Activated CD8-positive, alpha-beta T cell treated with anti-CD3 and anti-CD28 coated beads for 36 hours (primary cell): ENCODE results near the gene CERS1. TPM values are rescaled to one million over a fixed set of nuclear protein-coding genes. Genes with fewer than 3 reads are reported as not detected.
A peak's percentile ranks its signal among the peaks of the same experiment; 100 is the strongest.

Experiments used
- ATAC-seq: fragments of 200-7000 bp; cut with Tn5 transposase; one replicate; pipeline ENCODE4 v1.10.0; 2021; ENCODE audit warnings: mild to moderate bottlenecking, moderate library complexity
- CTCF ChIA-PET: fragments of 350-600 bp; sonication (Branson Sonifier 250); formaldehyde crosslinking; loops from one replicate; lab custom pipeline; 2021; ENCODE audit warnings: antibody characterized with exemption; lab: Charles Lee
- POLR2A ChIA-PET: fragments of 350-600 bp; sonication (Branson Sonifier 250); formaldehyde crosslinking; loops from one replicate; lab custom pipeline; 2021; ENCODE audit warnings: antibody characterized with exemption; lab: Charles Lee
- DNase-seq: peaks from one replicate; pipeline ENCODE4 v3.0.0-alpha.2; 2020
- H3K27ac Mint-ChIP-seq: one replicate; pipeline ENCODE4 v1.8.0; 2021; ENCODE audit warnings: mild to moderate bottlenecking, mixed read lengths
- H3K27me3 Mint-ChIP-seq: one replicate; pipeline ENCODE4 v1.8.0; 2021; ENCODE audit warnings: mixed read lengths
- H3K36me3 Mint-ChIP-seq: one replicate; pipeline ENCODE4 v1.8.0; 2021; ENCODE audit warnings: low read depth, mixed read lengths
- H3K4me1 Mint-ChIP-seq: one replicate; pipeline ENCODE4 v1.8.0; 2021; ENCODE audit warnings: low read depth, mixed read lengths
- H3K4me3 Mint-ChIP-seq: one replicate; pipeline ENCODE4 v1.8.0; 2021; ENCODE audit warnings: mild to moderate bottlenecking, moderate library complexity, mixed read lengths
- H3K9me3 Mint-ChIP-seq: one replicate; pipeline ENCODE4 v1.8.0; 2021; ENCODE audit warnings: mixed read lengths
- intact Hi-C: fragments of 100-400 bp; cut with micrococcal nuclease; formaldehyde crosslinking; loops from one replicate; pipeline ENCODE4 v1.10.0; 2022
- total RNA-seq, 2 experiments: library from RNA; stranded (reverse); gene quantifications; one replicate each; pipeline ENCODE4 v1.2.3, GENCODE V29; 2021
- TF ChIP-seq, protein P1 (sequence below): fragments of 200-600 bp; IDR thresholded peaks from one replicate; pipeline ENCODE4 v1.8.0; 2022; ENCODE audit warnings: antibody characterized with exemption, mild to moderate bottlenecking

CERS1 gene
- total RNA-seq, 2 experiments from 2014 or later, result 0.18 to 0.36 TPM

DNA sequence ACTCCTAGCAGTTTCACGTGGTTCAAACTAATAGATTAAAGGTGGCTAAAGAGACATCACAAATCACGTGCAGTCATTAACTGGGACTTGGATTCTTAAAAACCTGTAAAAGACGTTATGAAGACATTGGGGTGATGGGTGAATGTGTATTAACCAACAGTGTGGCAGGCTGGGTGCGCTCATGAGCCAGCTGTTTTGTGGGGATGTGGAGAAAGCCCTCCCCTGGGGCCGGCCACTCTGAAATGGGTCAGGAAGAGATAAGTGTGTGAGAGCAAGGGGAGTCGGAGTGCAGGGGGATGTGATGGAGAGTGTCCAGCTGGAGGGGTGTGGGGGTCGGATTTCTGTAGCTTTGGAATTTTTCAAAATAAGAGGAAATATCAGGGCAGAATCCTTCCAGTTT lies 53.8 kb downstream of the CERS1 start:
- Mint-ChIP-seq H3K27me3 (no peaks in the 10 kb centered on the region), H3K9me3 (no peaks in the 10 kb centered on the region), H3K4me1 (peaks cover 80% of the 10 kb centered on the region), H3K36me3 (peaks cover 37% of the 10 kb centered on the region), H3K4me3 (no peak overlapping the region), H3K27ac (peak overlapping the region; percentile 22)
- ATAC-seq, result no peak
- POLR2A ChIA-PET, result interaction anchor here (0.9 to 5.3 kb wide), 4 partner anchors 11 to 362 kb away, joined by 3 to 36 read pairs (median 4); partner anchors contain the start of genes COPE, DDX49 and UPF1
- TF ChIP-seq, protein P1, sequence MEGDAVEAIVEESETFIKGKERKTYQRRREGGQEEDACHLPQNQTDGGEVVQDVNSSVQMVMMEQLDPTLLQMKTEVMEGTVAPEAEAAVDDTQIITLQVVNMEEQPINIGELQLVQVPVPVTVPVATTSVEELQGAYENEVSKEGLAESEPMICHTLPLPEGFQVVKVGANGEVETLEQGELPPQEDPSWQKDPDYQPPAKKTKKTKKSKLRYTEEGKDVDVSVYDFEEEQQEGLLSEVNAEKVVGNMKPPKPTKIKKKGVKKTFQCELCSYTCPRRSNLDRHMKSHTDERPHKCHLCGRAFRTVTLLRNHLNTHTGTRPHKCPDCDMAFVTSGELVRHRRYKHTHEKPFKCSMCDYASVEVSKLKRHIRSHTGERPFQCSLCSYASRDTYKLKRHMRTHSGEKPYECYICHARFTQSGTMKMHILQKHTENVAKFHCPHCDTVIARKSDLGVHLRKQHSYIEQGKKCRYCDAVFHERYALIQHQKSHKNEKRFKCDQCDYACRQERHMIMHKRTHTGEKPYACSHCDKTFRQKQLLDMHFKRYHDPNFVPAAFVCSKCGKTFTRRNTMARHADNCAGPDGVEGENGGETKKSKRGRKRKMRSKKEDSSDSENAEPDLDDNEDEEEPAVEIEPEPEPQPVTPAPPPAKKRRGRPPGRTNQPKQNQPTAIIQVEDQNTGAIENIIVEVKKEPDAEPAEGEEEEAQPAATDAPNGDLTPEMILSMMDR, result no peak
- DNase-seq, result no peak
- intact Hi-C loops, result loop anchor here (10.0 kb wide), 1 partner anchor 247 kb away; no protein-coding TSS in a partner anchor
- CTCF ChIA-PET, result interaction anchor here (0.8 to 6.7 kb wide), 5 partner anchors 10 to 402 kb away, joined by 3 to 38 read pairs (median 8); partner anchors contain the start of gene UPF1

GRCh38 chr19:18841400-18841799 lies 54.6 kb downstream of the CERS1 start:
- H3K4me1 Mint-ChIP-seq, result peaks cover 76% of the 10 kb centered on the region
- ChIA-PET POLR2A (interaction anchor here (0.9 to 5.3 kb wide), 3 partner anchors 10 to 361 kb away, joined by 3 to 36 read pairs (median 3); partner anchors contain the start of gene UPF1), CTCF (interaction anchor here (0.8 to 2.6 kb wide), 4 partner anchors 9 to 401 kb away, joined by 3 to 8 read pairs (median 4); no protein-coding TSS in a partner anchor)
- H3K27ac Mint-ChIP-seq, result no peak overlapping the region
- H3K27me3 Mint-ChIP-seq, result no peaks in the 10 kb centered on the region
- DNase-seq (no peak), ATAC-seq (no peak)
- H3K4me3 Mint-ChIP-seq, result no peak overlapping the region
- TF ChIP-seq, protein P1, result no peak
- H3K9me3 Mint-ChIP-seq, result no peaks in the 10 kb centered on the region
- H3K36me3 Mint-ChIP-seq, result peaks cover 37% of the 10 kb centered on the region
- intact Hi-C loops, result loop anchor here (10.0 kb wide), 1 partner anchor 247 kb away; no protein-coding TSS in a partner anchor

DNA sequence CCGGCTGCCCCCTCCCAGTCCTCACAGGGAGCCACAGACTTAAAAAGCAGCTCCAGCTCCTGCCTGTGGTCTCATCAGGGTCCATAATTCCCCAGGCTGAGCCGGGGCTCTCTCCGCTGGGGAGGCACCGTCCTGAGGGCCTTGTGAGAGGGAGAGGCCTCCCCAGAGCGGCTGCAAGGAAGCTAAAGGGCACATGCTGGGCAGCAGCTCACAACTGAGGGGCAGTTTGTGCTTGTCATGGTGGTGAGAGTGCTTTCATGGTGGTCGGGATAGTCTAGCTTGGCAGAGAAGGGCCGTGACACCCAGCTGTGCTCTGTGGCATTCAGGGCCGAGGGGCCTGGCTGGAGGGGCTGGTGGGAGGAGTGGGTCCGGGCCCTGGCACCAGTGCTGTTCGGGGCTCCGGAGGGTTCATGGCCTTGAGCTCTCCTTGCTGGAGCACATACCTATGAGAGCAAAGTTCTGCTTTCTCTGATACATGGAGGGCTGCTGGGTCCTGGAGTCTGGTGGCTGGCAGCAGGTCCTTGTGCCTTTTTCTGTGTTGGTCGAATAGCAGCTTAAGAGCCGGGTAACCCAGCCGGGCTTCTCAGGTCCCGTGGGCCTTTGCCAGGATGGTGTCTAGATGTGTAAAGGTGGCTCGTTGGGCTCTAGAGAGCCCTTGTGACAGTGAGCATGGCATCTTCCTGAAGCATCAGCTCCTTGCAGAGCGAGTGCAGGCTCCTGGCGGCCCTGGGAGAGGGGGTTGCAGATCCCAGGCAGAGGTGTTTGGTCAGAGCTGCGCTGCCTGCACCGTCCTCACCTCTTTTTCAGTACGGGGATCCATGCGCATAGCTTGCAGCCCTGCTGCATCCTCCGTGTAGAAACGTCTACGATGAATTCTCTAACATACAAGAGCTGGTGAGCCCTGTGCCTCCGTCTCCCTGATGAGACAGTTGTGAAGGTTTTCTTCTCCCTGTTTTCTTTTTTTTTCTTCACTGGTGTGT lies 55.4 kb downstream of the CERS1 start:
- DNase-seq, result no peak
- Mint-ChIP-seq H3K27me3 (no peaks in the 10 kb centered on the region), H3K36me3 (peaks cover 40% of the 10 kb centered on the region), H3K9me3 (no peaks in the 10 kb centered on the region), H3K27ac (peak overlapping the region; percentile 4), H3K4me1 (peaks cover 79% of the 10 kb centered on the region), H3K4me3 (no peak overlapping the region)
- intact Hi-C loops, result loop anchor here (10.0 kb wide), 1 partner anchor 246 kb away; no protein-coding TSS in a partner anchor
- CTCF ChIA-PET, result interaction anchor here (0.9 to 2.6 kb wide), 3 partner anchors 8 to 26 kb away, joined by 3 to 8 read pairs (median 5); no protein-coding TSS in a partner anchor
- TF ChIP-seq, protein P1, result no peak
- POLR2A ChIA-PET, result interaction anchor here (0.9 to 5.3 kb wide), 5 partner anchors 9 to 251 kb away, joined by 3 to 36 read pairs (median 3); partner anchors contain the start of genes COPE, DDX49 and UPF1
- ATAC-seq, result no peak

DNA sequence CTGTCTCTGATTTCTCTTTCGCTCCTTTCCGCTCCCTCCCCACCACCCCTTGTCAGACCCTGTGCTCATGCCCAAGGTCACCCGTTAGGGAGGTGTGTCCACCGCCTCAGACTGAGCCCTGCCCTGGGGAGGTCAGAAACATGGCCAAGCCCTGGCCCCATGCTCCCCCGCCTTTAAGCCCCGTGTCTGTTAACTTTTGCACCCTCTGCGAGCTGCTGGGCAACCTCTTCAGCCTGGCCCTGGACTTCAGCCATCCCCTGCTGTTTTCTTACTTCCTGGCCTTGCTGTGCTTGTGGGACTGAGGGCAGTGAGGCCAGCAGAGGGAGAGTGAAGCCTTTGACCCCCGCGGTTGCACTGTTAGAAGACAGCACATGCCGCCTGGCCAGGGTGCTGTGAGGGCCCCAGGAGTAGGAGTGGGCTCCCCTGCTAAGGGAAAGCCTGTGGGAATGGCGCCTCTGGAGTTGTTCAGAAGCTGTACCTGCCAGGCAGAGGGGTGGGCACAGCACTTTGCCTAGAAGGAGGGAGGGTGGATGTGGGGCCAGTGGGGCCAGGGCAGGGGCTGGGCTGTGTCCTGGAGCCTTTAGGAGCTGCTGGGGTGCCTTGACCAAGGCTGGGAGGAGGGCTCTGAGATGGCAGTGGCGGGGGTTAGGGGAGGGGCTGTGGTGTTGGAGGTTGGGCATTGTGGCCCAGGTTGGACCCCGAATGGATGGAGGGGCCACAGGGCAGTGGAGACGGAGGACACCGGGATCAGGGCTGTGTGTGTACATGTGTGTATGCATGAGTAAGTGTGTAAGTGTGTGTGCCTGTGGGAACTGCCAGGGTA lies 56.3 kb downstream of the CERS1 start:
- Mint-ChIP-seq H3K27me3 (no peaks in the 10 kb centered on the region), H3K36me3 (peaks cover 42% of the 10 kb centered on the region), H3K9me3 (no peaks in the 10 kb centered on the region), H3K27ac (peak overlapping the region; percentile 80), H3K4me1 (peaks cover 79% of the 10 kb centered on the region), H3K4me3 (no peak overlapping the region)
- no peak for ATAC-seq
- TF ChIP-seq, protein P1, result no peak
- CTCF ChIA-PET, result interaction anchor here (2.6 to 8.4 kb wide), 2 partner anchors 8 to 11 kb away, joined by 8 to 84 read pairs; no protein-coding TSS in a partner anchor
- POLR2A ChIA-PET, result interaction anchor here (0.6 to 5.3 kb wide), 8 partner anchors 8 to 250 kb away, joined by 3 to 36 read pairs (median 4); partner anchors contain the start of genes COPE, DDX49 and UPF1
- intact Hi-C loops, result loop anchor here (10.0 kb wide), 2 partner anchors 155 to 245 kb away; partner anchors contain the start of gene CRTC1
- no peak for DNase-seq
